HepG2 (cell line): ENCODE measurements around the gene IL1RAP. TPM values are rescaled to one million over a fixed set of nuclear protein-coding genes. Genes with fewer than 3 reads are reported as not detected.

Experiments
- CENPBD1 ChIP-seq: sonication (generic); formaldehyde crosslinking; IDR thresholded peaks from 2 replicates; pipeline ENCODE4 v1.8.0; 2022; ENCODE audit warnings: missing genetic modification reagents, low read depth, mild to moderate bottlenecking, borderline replicate concordance
- HBP1 ChIP-seq: IDR thresholded peaks from 2 replicates; pipeline ENCODE4 v1.6.1; 2016; ENCODE audit warnings: low read depth, control low read depth
- HNRNPH1 ChIP-seq: fragments of 200-400 bp; formaldehyde crosslinking; optimal IDR thresholded peaks from 2 replicates; pipeline ENCODE3; 2017; ENCODE audit warnings: mild to moderate bottlenecking, low read depth, low read length
- KDM2A ChIP-seq: sonication (generic); formaldehyde crosslinking; IDR thresholded peaks from 2 replicates; pipeline ENCODE4 v1.4.0; 2020; ENCODE audit warnings: low read depth, missing genetic modification reagents, borderline replicate concordance
- KDM4B ChIP-seq: sonication (generic); formaldehyde crosslinking; IDR thresholded peaks from 2 replicates; pipeline ENCODE4 v1.4.0; 2020; ENCODE audit warnings: missing genetic modification reagents
- MIXL1 ChIP-seq: IDR thresholded peaks from 2 replicates; pipeline ENCODE4 v1.6.1; 2016
- NBN ChIP-seq: fragments of 450-650 bp; conservative IDR thresholded peaks from 2 replicates; pipeline ENCODE4 v1.6.1; 2017
- NFATC3 ChIP-seq: sonication (generic); formaldehyde crosslinking; IDR thresholded peaks from 2 replicates; pipeline ENCODE4 v1.5.1; 2020; ENCODE audit warnings: mild to moderate bottlenecking, missing genetic modification reagents
- NFKB2 ChIP-seq: sonication (generic); formaldehyde crosslinking; IDR thresholded peaks from 2 replicates; pipeline ENCODE4 v1.4.0; 2020; ENCODE audit warnings: missing genetic modification reagents, borderline replicate concordance
- NFRKB ChIP-seq: fragments of 450-650 bp; IDR thresholded peaks from 2 replicates; pipeline ENCODE4 v1.6.1; 2017
- NR1H2 ChIP-seq: sonication (generic); formaldehyde crosslinking; IDR thresholded peaks from 2 replicates; pipeline ENCODE4 v1.8.1; 2022; ENCODE audit warnings: low read depth, missing genetic modification reagents, borderline replicate concordance
- NR3C1 ChIP-seq: sonication (generic); formaldehyde crosslinking; IDR thresholded peaks from 2 replicates; pipeline ENCODE4 v1.4.0; 2020; ENCODE audit warnings: missing genetic modification reagents
- PAWR ChIP-seq: sonication (generic); formaldehyde crosslinking; IDR thresholded peaks from 2 replicates; pipeline ENCODE4 v1.4.0; 2020; ENCODE audit warnings: missing genetic modification reagents, mild to moderate bottlenecking, borderline replicate concordance
- PRDM10 ChIP-seq: sonication (generic); formaldehyde crosslinking; IDR thresholded peaks from 2 replicates; pipeline ENCODE4 v1.4.0; 2020; ENCODE audit warnings: low read depth, missing genetic modification reagents
- PREB ChIP-seq: sonication (generic); formaldehyde crosslinking; IDR thresholded peaks from 2 replicates; pipeline ENCODE4 v1.4.0; 2020; ENCODE audit warnings: missing genetic modification reagents
- RNF2 ChIP-seq: fragments of 450-650 bp; conservative IDR thresholded peaks from 2 replicates; pipeline ENCODE4 v1.6.1; 2016; ENCODE audit warnings: low read depth
- SMC3 ChIP-seq: IDR thresholded peaks from 2 replicates; pipeline ENCODE4 v1.6.1; 2011; ENCODE audit warnings: low read length, improper control_type of control experiment
- TOPORS ChIP-seq: sonication (generic); formaldehyde crosslinking; IDR thresholded peaks from 2 replicates; pipeline ENCODE4 v1.8.0; 2023; ENCODE audit warnings: mild to moderate bottlenecking, missing genetic modification reagents
- ZNF275 ChIP-seq: sonication (generic); formaldehyde crosslinking; IDR thresholded peaks from 2 replicates; pipeline ENCODE4 v1.8.0; 2022; ENCODE audit warnings: missing genetic modification reagents, mild to moderate bottlenecking, inconsistent platforms, borderline replicate concordance
- ZNF816 ChIP-seq: sonication (generic); formaldehyde crosslinking; IDR thresholded peaks from 2 replicates; pipeline ENCODE4 v1.8.0; 2022; ENCODE audit warnings: missing genetic modification reagents, mild to moderate bottlenecking, borderline replicate concordance
- ZUFSP ChIP-seq: sonication (generic); formaldehyde crosslinking; IDR thresholded peaks from 2 replicates; pipeline ENCODE4 v1.9.0; 2021; ENCODE audit warnings: missing genetic modification reagents, mild to moderate bottlenecking, borderline replicate concordance
- polyA plus RNA-seq, 8 experiments: library from polyadenylated mRNA; depleted of rRNA in 3 of 8; stranded (reverse) in 7 of 8; unstranded in 1 of 8; fragments of >200 nt; fragmentation: Illumina TruSeq in 4 of 8; extraction: Trizol in 4 of 8; gene quantifications; 2 replicates each; pipeline versions ENCODE4 v1.2.1 to v1.2.3, GENCODE V29; 2011 to 2016; ENCODE audit warnings: low read depth in 4 of 8, missing spikeins in 1 of 8, mixed read lengths in 1 of 8; ENCODE audit not compliant: insufficient read depth in 1 of 8
- total RNA-seq, 5 experiments: library from RNA; depleted of rRNA; stranded (reverse); fragments of >200 nt; fragmentation: Illumina TruSeq; extraction: Trizol; gene quantifications; 2 replicates each; pipeline ENCODE4 v1.2.3, GENCODE V29; 2016; ENCODE audit warnings: low read depth in 1 of 5

IL1RAP gene
- total and polyA plus RNA-seq, 2 of the 13 experiments (the other 11 are each of a cell fraction or from before 2014, with no cell fraction given) = 18.3 to 54.9 TPM

- no peak for TF ChIP-seq PAWR (CRISPR knock-in tag)
- TF ChIP-seq NBN = no peak
- TF ChIP-seq HNRNPH1 = no peak
- no peak for TF ChIP-seq PRDM10 (CRISPR knock-in tag)
- no peak for TF ChIP-seq KDM2A (CRISPR knock-in tag)
- no peak for TF ChIP-seq NFRKB
- no peak for TF ChIP-seq ZNF816 (CRISPR knock-in tag)
- no peak for TF ChIP-seq NR3C1 (CRISPR knock-in tag)
- TF ChIP-seq CENPBD1 (CRISPR knock-in tag) = no peak
- TF ChIP-seq KDM4B (CRISPR knock-in tag) = no peak; the same call in 1 of the 2 replicates
- no peak for TF ChIP-seq TOPORS (CRISPR knock-in tag)
- TF ChIP-seq MIXL1 = peak; percentile 98
- TF ChIP-seq PREB (CRISPR knock-in tag) = no peak
- TF ChIP-seq SMC3 = peak; percentile 35; the same call in 1 of the 2 replicates
- no peak for TF ChIP-seq NR1H2 (CRISPR knock-in tag)
- no peak for TF ChIP-seq ZUFSP (CRISPR knock-in tag)
- no peak for TF ChIP-seq HBP1
- no peak for TF ChIP-seq NFKB2 (CRISPR knock-in tag)
- TF ChIP-seq RNF2 = no peak
- no peak for TF ChIP-seq NFATC3 (CRISPR knock-in tag)
- TF ChIP-seq ZNF275 (CRISPR knock-in tag) = 0 out of 2 replicates have a peak, but pooled peaks have one; percentile 34
Observed at GRCh38 chr3:190548031-190548656, 34.3 kb downstream of the IL1RAP start (continued).
